RPMI8226 (cell line): ENCODE results near the gene QRICH2.
"Not testable (repeated sequence)": the region's sequence is repeated elsewhere in the genome, so short reads cannot be mapped to it uniquely, and the experiment has no call there.

Experiments
- DNase-seq: peaks from one replicate; pipeline ENCODE4 v3.0.0-alpha.2; 2015

The QRICH2 gene

GRCh38 chr17:76244721-76245120 lies 63.4 kb downstream of the QRICH2 start:
- not testable (repeated sequence) for DNase-seq

- no peak for DNase-seq
Observed at GRCh38 chr17:76243826-76244679, 64.0 kb downstream of the QRICH2 start.

- no peak for DNase-seq
Observed at GRCh38 chr17:76241691-76242255, 66.3 kb downstream of the QRICH2 start.

GRCh38 chr17:76241204-76241538 lies 66.9 kb downstream of the QRICH2 start:
- DNase-seq, result no peak

- DNase-seq, result peak; percentile 34
Observed at GRCh38 chr17:76240461-76241203, 67.4 kb downstream of the QRICH2 start, which contains the start of gene RNF157. TSS of gene RNF157 (minus strand) at chr17:76240493. CDS start at chr17:76240240, 253 bp downstream.

- no peak for DNase-seq
Observed at GRCh38 chr17:76239538-76240274, 68.4 kb downstream of the QRICH2 start.

GRCh38 chr17:76238847-76239537 lies 69.1 kb downstream of the QRICH2 start:
- no peak for DNase-seq

GRCh38 chr17:76237859-76238313 lies 70.2 kb downstream of the QRICH2 start:
- no peak for DNase-seq

- DNase-seq, result no peak
Observed at GRCh38 chr17:76236603-76237002, 71.5 kb downstream of the QRICH2 start.

GRCh38 chr17:76235883-76236282 lies 72.2 kb downstream of the QRICH2 start:
- no peak for DNase-seq

GRCh38 chr17:76234354-76234679 lies 73.8 kb downstream of the QRICH2 start:
- DNase-seq, result no peak

GRCh38 chr17:76233588-76234353 lies 74.3 kb downstream of the QRICH2 start:
- DNase-seq, result no peak

- no peak for DNase-seq
Observed at GRCh38 chr17:76232342-76232741, 75.7 kb downstream of the QRICH2 start.

- DNase-seq, result not testable (repeated sequence)
Observed at GRCh38 chr17:76226749-76227148, 81.3 kb downstream of the QRICH2 start.

- DNase-seq, result not testable (repeated sequence)
Observed at GRCh38 chr17:76225373-76226086, 82.5 kb downstream of the QRICH2 start.
